Fibroblast of pulmonary artery (primary cell): ENCODE measurements around the gene POC1A.
"Not testable (repeated sequence)": the region's sequence is repeated elsewhere in the genome, so short reads cannot be mapped to it uniquely, and the experiment has no call there.

Source experiments
- DNase-seq: peaks from one replicate; pipeline ENCODE4 v3.0.0-alpha.2; 2010; ENCODE audit warnings: low read depth
- H3K4me3 ChIP-seq: replicated peaks from 2 replicates; pipeline ENCODE4 v1.5.1; 2011; ENCODE audit warnings: low read depth, mild to moderate bottlenecking, control low read depth, low read length, moderate library complexity
- CTCF ChIP-seq: IDR thresholded peaks from 2 replicates; pipeline ENCODE4 v1.5.1; 2011; ENCODE audit warnings: mild to moderate bottlenecking, control low read depth, low read length, inconsistent platforms; ENCODE audit errors: missing control alignments

The POC1A gene

DNA sequence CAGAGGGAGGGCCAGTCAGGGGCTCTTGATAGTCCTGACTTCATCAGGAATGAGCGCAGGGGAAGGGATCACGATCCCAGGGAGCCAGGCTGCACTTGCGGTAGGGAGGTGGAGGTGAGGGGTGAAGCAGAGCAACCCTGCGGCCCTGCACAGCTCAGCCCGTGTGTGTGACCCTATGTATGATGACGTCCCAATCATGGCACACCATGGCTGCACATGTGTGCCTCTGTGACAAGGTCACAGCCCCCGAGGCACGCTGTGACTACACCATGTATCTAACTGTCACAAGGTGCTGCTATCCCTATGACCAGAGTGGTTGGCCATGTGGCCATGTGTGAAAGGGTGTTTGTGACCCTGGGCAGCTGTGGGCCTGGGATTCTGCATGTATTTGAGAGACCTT lies 30.5 kb upstream of the POC1A start:
- TF ChIP-seq CTCF = no peak
- no peak overlapping the region for H3K4me3 ChIP-seq
- no peak for DNase-seq

DNA sequence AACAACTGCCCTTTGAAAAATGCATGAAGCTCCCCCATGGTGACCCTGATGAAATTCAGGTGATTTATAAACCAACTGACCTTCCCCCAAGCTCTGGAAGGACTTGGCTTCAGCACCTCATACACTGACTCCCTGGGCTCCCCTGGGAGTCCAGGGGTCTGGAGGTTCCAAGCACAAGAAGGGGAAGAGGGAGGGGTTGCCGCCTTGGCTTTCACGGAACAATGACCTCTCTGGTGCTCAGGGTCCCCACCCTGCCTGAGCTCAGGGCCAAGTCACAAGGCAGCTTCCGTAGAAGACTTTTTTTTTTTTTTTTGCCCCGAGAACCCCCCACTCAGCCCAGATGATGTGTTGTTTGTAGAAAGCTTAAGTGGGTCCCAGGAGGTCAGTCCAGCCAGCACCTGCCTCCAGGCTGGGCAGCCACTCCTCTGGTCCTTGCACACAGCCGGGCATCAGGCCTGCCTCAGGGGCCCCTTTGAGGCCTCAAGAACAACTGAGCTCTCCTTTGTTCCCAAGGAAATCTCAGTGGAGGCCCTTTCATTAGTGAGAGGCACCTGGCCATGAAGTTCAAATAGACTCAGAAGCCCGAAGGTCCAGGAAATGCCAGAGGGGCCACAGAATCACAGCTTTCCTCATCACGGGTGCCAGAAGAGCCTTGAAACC lies 29.7 kb upstream of the POC1A start:
- TF ChIP-seq CTCF = no peak
- no peak overlapping the region for H3K4me3 ChIP-seq
- DNase-seq = no peak

- TF ChIP-seq CTCF = no peak
- no peak overlapping the region for H3K4me3 ChIP-seq
- DNase-seq = no peak
These were observed 28.5 kb upstream of the POC1A start for GRCh38 chr3:52182691-52183090.

DNA sequence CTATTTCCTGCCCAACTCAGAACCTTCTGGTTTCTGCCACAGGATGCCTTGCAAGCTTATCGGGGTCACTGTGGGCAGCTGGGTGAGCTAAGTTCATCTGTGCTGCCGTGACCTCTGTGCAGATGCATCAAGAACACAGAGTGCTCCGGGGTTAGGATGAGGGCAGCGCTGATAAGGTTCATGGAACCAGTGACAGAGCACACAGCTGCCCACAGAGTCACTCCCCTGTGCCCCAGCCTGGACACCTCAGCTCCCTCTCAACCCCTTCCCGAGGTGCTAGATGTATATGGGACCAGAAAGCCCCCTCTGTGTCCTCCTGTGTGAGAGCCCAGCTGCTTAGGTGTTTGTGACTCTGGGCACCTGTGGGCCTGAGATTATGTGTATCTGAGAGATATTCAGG lies 28.0 kb upstream of the POC1A start:
- no peak overlapping the region for H3K4me3 ChIP-seq
- DNase-seq = no peak
- TF ChIP-seq CTCF = no peak

DNA sequence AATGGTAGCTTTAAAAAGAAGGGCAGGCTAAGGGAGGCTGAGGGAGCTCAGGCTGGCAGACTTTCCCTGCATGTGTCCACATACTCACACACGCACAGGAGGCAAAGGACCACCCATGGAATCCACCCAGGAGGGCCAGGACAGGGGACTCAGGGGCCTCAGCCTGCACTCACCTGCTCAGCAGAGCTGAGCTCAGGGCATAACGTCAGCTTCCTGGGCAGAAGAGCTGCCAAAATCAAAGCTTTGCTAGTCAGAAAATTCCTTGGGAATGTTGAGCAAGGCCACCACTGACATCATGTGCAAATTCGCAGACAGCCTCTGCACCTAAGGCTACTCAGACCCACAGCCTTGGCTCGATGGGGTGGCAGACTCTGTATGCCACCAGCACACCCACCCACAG lies 27.3 kb upstream of the POC1A start:
- no peak overlapping the region for H3K4me3 ChIP-seq
- DNase-seq = peak; percentile 78
- no peak for TF ChIP-seq CTCF

GRCh38 chr3:52178537-52178936 lies 24.3 kb upstream of the POC1A start:
- no peak for TF ChIP-seq CTCF
- H3K4me3 ChIP-seq = no peak overlapping the region
- DNase-seq = no peak

- not testable (repeated sequence) for H3K4me3 ChIP-seq, DNase-seq
These were observed 23.9 kb upstream of the POC1A start for GRCh38 chr3:52178126-52178525.
